KMS-11 (cell line): ENCODE data around the gene C16orf54.
A peak's percentile ranks its signal among the peaks of the same experiment; 100 is the strongest.
"Not testable (repeated sequence)": the region's sequence is repeated elsewhere in the genome, so short reads cannot be mapped to it uniquely, and the experiment has no call there.

Experiments used
- H2AFZ ChIP-seq: fragments of 200-600 bp; sonication (generic); 2 replicates; pipeline ENCODE4 v1.6.1; 2016; ENCODE audit warnings: antibody characterized with exemption, mixed run types, low read depth
- H3K27ac ChIP-seq: fragments of 200-600 bp; sonication (generic); 2 replicates; pipeline ENCODE4 v1.6.1; 2016; ENCODE audit warnings: mild to moderate bottlenecking, mixed run types
- H3K27me3 ChIP-seq: fragments of 200-600 bp; sonication (generic); 2 replicates; pipeline ENCODE4 v1.6.1; 2017; ENCODE audit warnings: mild to moderate bottlenecking, low read depth, mixed run types, moderate library complexity; ENCODE audit not compliant: insufficient read depth
- H3K36me3 ChIP-seq: fragments of 200-600 bp; sonication (generic); 2 replicates; pipeline ENCODE4 v1.6.1; 2017; ENCODE audit warnings: mild to moderate bottlenecking, mixed run types; ENCODE audit not compliant: insufficient read depth
- H3K4me1 ChIP-seq: fragments of 200-600 bp; sonication (generic); 2 replicates; pipeline ENCODE4 v1.6.1; 2016; ENCODE audit warnings: mild to moderate bottlenecking, low read depth, mixed run types; ENCODE audit not compliant: poor library complexity, severe bottlenecking
- H3K4me2 ChIP-seq: fragments of 200-600 bp; sonication (generic); 2 replicates; pipeline ENCODE4 v1.7.0; 2016; ENCODE audit warnings: mild to moderate bottlenecking, mixed run types
- H3K4me3 ChIP-seq: fragments of 200-600 bp; sonication (generic); IDR thresholded peaks from 2 replicates; pipeline ENCODE4 v1.6.1; 2017; ENCODE audit warnings: low read depth, low read length, mixed read lengths; ENCODE audit not compliant: insufficient read depth
- H3K79me2 ChIP-seq: fragments of 200-600 bp; sonication (generic); 2 replicates; pipeline ENCODE4 v1.6.1; 2016; ENCODE audit warnings: low read depth, mixed run types; ENCODE audit not compliant: insufficient read depth
- H3K9ac ChIP-seq: fragments of 200-600 bp; sonication (generic); 2 replicates; pipeline ENCODE4 v1.6.1; 2016; ENCODE audit warnings: mild to moderate bottlenecking, mixed run types
- H4K20me1 ChIP-seq: fragments of 200-600 bp; sonication (generic); 2 replicates; pipeline ENCODE4 v1.6.1; 2016; ENCODE audit warnings: mild to moderate bottlenecking, mixed run types; ENCODE audit not compliant: insufficient read depth
- CTCF ChIP-seq: fragments of 200-600 bp; sonication (generic); conservative IDR thresholded peaks from 2 replicates; pipeline ENCODE4 v1.6.1; 2017; ENCODE audit warnings: low read depth, mild to moderate bottlenecking, antibody characterized with exemption, low read length, moderate library complexity, mixed read lengths

The C16orf54 gene

DNA sequence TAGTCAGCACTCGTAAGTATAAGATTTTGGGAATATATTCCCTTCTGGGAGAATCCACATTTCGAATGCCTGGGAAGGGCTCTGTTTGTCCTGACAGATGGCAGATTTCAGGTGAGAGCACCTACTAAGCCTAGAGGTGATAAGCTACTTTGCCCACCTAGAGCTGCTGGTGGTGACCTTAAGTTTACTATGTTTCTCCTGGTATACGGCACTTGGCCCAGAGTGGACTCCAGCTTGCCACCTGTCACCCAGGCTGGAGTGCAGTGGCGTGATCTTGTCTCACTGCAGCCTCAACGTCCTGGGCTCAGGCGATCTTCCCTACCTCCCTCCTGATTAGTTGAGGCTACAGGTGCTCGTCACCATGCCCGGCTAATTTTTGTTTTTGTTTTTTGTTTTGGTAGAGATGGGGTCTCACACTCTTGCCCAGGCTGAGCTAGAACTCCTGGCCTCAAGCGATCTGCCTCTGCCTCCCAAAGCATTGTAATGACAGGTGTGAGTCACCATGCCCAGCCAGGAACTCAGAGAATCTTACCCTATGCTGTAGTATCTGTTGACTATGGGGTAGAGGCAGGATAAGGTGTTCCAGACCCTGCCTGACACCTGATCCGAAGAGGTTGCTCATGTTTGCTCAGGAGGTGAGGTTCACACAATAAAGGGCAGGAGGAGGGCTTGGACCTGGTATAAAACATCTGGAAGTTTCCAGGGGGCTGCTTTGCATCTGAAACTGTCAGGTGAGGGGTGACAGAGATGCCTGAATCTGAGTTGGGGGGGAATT, 32.0 kb upstream of the C16orf54 start, which contains the start of gene ZG16:
TSS of gene ZG16 (plus strand) at position 681 of the 775 bp plus-strand sequence. CDS start 1,011 bp downstream, outside the sequence.
- H3K27ac ChIP-seq, result no peak within 1 kb of the TSS
- H3K4me2 ChIP-seq, result no peak within 1 kb of the TSS
- no peaks in the 10 kb centered on the region for H3K36me3 ChIP-seq
- H3K4me1 ChIP-seq, result no peaks in the 10 kb centered on the region
- no peak for TF ChIP-seq CTCF
- H3K4me3 ChIP-seq, result no peak within 1 kb of the TSS
- no peaks in the 10 kb centered on the region for H3K79me2 ChIP-seq
- no peaks in the 10 kb centered on the region for H4K20me1 ChIP-seq
- H3K9ac ChIP-seq, result no peak within 1 kb of the TSS
- 0 out of 2 replicates have a peak, but pooled peaks cover 4% of the 10 kb centered on the region for H3K27me3 ChIP-seq
- no peak within 1 kb of the TSS for H2AFZ ChIP-seq

- Histone ChIP-seq H4K20me1 (no peaks in the 10 kb centered on the region), H3K4me1 (peaks cover 5% of the 10 kb centered on the region), H3K9ac (no peak overlapping the region), H3K27ac (no peak overlapping the region), H3K27me3 (0 out of 2 replicates have a peak, but pooled peaks cover 4% of the 10 kb centered on the region), H3K4me3 (no peak overlapping the region), H3K4me2 (no peak overlapping the region), H3K36me3 (no peaks in the 10 kb centered on the region), H3K79me2 (no peaks in the 10 kb centered on the region), H2AFZ (peak overlapping the region; percentile 14; the same call in 1 of the 2 replicates)
- TF ChIP-seq CTCF, result no peak
Observed at GRCh38 chr16:29775742-29776408, 30.1 kb upstream of the C16orf54 start.

DNA sequence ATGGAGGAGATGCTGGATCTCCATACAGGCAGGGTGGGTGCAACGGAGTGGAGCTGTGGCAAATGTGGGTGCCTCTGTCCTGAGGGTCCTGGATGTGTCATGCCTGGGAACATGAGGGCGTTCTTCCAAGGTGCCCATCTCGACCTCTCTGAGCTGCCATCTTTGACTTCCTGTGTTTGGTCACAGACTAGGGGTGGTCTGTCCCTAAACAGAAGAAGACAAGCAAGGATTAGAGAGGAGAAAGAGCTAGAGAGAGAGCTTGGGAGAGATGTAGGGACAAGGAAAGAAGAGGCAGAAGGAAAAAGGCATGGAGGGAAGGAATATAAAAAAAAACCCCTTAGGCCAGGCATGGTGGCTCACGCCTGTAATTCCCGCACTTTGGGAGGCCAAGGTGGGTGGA, 28.9 kb upstream of the C16orf54 start:
- Histone ChIP-seq H3K36me3 (no peaks in the 10 kb centered on the region), H3K9ac (no peak overlapping the region), H3K27ac (no peak overlapping the region), H3K4me3 (no peak overlapping the region), H3K79me2 (no peaks in the 10 kb centered on the region), H2AFZ (no peak overlapping the region), H3K27me3 (0 out of 2 replicates have a peak, but pooled peaks cover 4% of the 10 kb centered on the region), H3K4me1 (peaks cover 5% of the 10 kb centered on the region), H3K4me2 (no peak overlapping the region), H4K20me1 (no peaks in the 10 kb centered on the region)
- no peak for TF ChIP-seq CTCF

GRCh38 chr16:29772330-29772729, 26.5 kb upstream of the C16orf54 start:
- not testable (repeated sequence) for H3K4me3 ChIP-seq, H3K9ac ChIP-seq, H3K27me3 ChIP-seq, H3K4me2 ChIP-seq, H3K27ac ChIP-seq, H2AFZ ChIP-seq, H3K4me1 ChIP-seq, H3K79me2 ChIP-seq, H4K20me1 ChIP-seq, H3K36me3 ChIP-seq
